SK-N-SH treated with all-trans-retinoic acid at 6 μM for 48 hours (cell line): ENCODE data around the gene TIMP1.

Experiments
- ATAC-seq: fragments of 200-7000 bp; cut with Tn5 transposase; 3 replicates; pipeline ENCODE4 v1.9.1; 2020; ENCODE audit warnings: mild to moderate bottlenecking, moderate library complexity
- ARNTL ChIP-seq: fragments of 450-650 bp; formaldehyde crosslinking; IDR thresholded peaks from 2 replicates; pipeline ENCODE4 v1.5.0; 2020; ENCODE audit warnings: low read depth, mild to moderate bottlenecking, moderate library complexity, borderline replicate concordance
- CREB5 ChIP-seq: fragments of 250-450 bp; sonication (Bioruptor Pico); IDR thresholded peaks from 2 replicates; pipeline ENCODE4 v1.5.1; 2020; ENCODE audit warnings: low read depth, mild to moderate bottlenecking, moderate library complexity
- CSDC2 ChIP-seq: fragments of 250-450 bp; sonication (Bioruptor Pico); IDR thresholded peaks from 2 replicates; pipeline ENCODE4 v1.5.0; 2020; ENCODE audit warnings: mild to moderate bottlenecking, moderate library complexity
- CSRNP3 ChIP-seq: fragments of 250-450 bp; sonication (Bioruptor Pico); IDR thresholded peaks from 2 replicates; pipeline ENCODE4 v1.5.1; 2021; ENCODE audit warnings: mild to moderate bottlenecking, moderate library complexity
- ESRRG ChIP-seq: fragments of 250-450 bp; sonication (Bioruptor Pico); IDR thresholded peaks from 2 replicates; pipeline ENCODE4 v1.6.1; 2021; ENCODE audit warnings: mild to moderate bottlenecking
- GLIS3 ChIP-seq: fragments of 250-450 bp; sonication (Bioruptor Pico); IDR thresholded peaks from 2 replicates; pipeline ENCODE4 v1.5.0; 2020; ENCODE audit warnings: mild to moderate bottlenecking, moderate library complexity
- ISL1 ChIP-seq: fragments of 250-450 bp; sonication (Bioruptor Pico); IDR thresholded peaks from 2 replicates; pipeline ENCODE4 v2.1.2; 2022; ENCODE audit warnings: mild to moderate bottlenecking, moderate library complexity
- OSR1 ChIP-seq: fragments of 250-450 bp; sonication (Bioruptor Pico); IDR thresholded peaks from 2 replicates; pipeline ENCODE4 v1.8.0; 2022; ENCODE audit warnings: moderate library complexity, mild to moderate bottlenecking, inconsistent platforms
- POU6F1 ChIP-seq: fragments of 250-450 bp; sonication (Bioruptor Pico); IDR thresholded peaks from 2 replicates; pipeline ENCODE4 v1.8.0; 2021; ENCODE audit warnings: low read depth, mild to moderate bottlenecking, moderate library complexity, borderline replicate concordance
- PPARA ChIP-seq: fragments of 250-450 bp; sonication (Bioruptor Pico); IDR thresholded peaks from 2 replicates; pipeline ENCODE4 v1.5.0; 2020; ENCODE audit warnings: mild to moderate bottlenecking, borderline replicate concordance
- RARB ChIP-seq: fragments of 250-450 bp; sonication (Bioruptor Pico); IDR thresholded peaks from 2 replicates; pipeline ENCODE4 v1.8.0; 2021; ENCODE audit warnings: mild to moderate bottlenecking, moderate library complexity
- SNAI2 ChIP-seq: fragments of 250-450 bp; sonication (Bioruptor Pico); IDR thresholded peaks from 2 replicates; pipeline ENCODE4 v1.5.0; 2020; ENCODE audit warnings: mild to moderate bottlenecking, moderate library complexity
- TCF4 ChIP-seq: fragments of 250-450 bp; sonication (Bioruptor Pico); IDR thresholded peaks from 2 replicates; pipeline ENCODE4 v1.8.0; 2021; ENCODE audit warnings: mild to moderate bottlenecking, moderate library complexity, borderline replicate concordance
- TOX ChIP-seq: fragments of 250-450 bp; sonication (Bioruptor Pico); IDR thresholded peaks from 2 replicates; pipeline ENCODE4 v1.8.0; 2021; ENCODE audit warnings: mild to moderate bottlenecking, moderate library complexity, borderline replicate concordance
- TSHZ2 ChIP-seq: fragments of 250-450 bp; sonication (Bioruptor Pico); IDR thresholded peaks from 2 replicates; pipeline ENCODE4 v1.5.0; 2020; ENCODE audit warnings: mild to moderate bottlenecking, moderate library complexity
- ZC3H10 ChIP-seq: fragments of 250-450 bp; sonication (Bioruptor Pico); IDR thresholded peaks from 2 replicates; pipeline ENCODE4 v1.5.1; 2021; ENCODE audit warnings: mild to moderate bottlenecking, moderate library complexity
- ZFP3 ChIP-seq: fragments of 250-450 bp; sonication (Bioruptor Pico); IDR thresholded peaks from 2 replicates; pipeline ENCODE4 v1.5.0; 2020; ENCODE audit warnings: mild to moderate bottlenecking, moderate library complexity
- ZFP30 ChIP-seq: fragments of 450-650 bp; formaldehyde crosslinking; IDR thresholded peaks from 2 replicates; pipeline ENCODE4 v1.5.0; 2022; ENCODE audit warnings: mild to moderate bottlenecking, moderate library complexity
- ZNF565 ChIP-seq: fragments of 450-650 bp; formaldehyde crosslinking; conservative IDR thresholded peaks from 2 replicates; pipeline ENCODE4 v1.5.0; 2020; ENCODE audit warnings: low read depth, mild to moderate bottlenecking, moderate library complexity
- ZNF70 ChIP-seq: fragments of 450-650 bp; formaldehyde crosslinking; IDR thresholded peaks from 2 replicates; pipeline ENCODE4 v1.5.0; 2020; ENCODE audit warnings: mild to moderate bottlenecking, moderate library complexity
- ZNF8 ChIP-seq: fragments of 450-650 bp; formaldehyde crosslinking; IDR thresholded peaks from 2 replicates; pipeline ENCODE4 v1.5.0; 2020; ENCODE audit warnings: mild to moderate bottlenecking, moderate library complexity

The TIMP1 gene

GRCh38 chrX:47571896-47572295 lies 10.3 kb upstream of the TIMP1 start:
- no peak for TF ChIP-seq TCF4
- no peak for TF ChIP-seq ZFP30 (CRISPR knock-in tag)
- TF ChIP-seq CSDC2, result no peak
- TF ChIP-seq POU6F1 (CRISPR knock-in tag), result no peak
- TF ChIP-seq SNAI2 (CRISPR knock-in tag), result no peak
- TF ChIP-seq CREB5 (CRISPR knock-in tag), result no peak
- ATAC-seq, result no peak

- ATAC-seq, result peak; percentile 5; the same call in 1 of the 3 replicates
- TF ChIP-seq PPARA (CRISPR knock-in tag) (no peak), ZFP30 (CRISPR knock-in tag) (no peak), ZFP3 (no peak), GLIS3 (CRISPR knock-in tag) (no peak), ISL1 (CRISPR knock-in tag) (no peak), ZNF565 (no peak), ARNTL (CRISPR knock-in tag) (no peak), RARB (CRISPR knock-in tag) (no peak), ZNF70 (no peak), POU6F1 (CRISPR knock-in tag) (no peak), TOX (CRISPR knock-in tag) (no peak), CREB5 (CRISPR knock-in tag) (no peak), TCF4 (no peak), ESRRG (CRISPR knock-in tag) (no peak), TSHZ2 (CRISPR knock-in tag) (no peak), ZNF8 (no peak), ZC3H10 (no peak)
Observed at GRCh38 chrX:47572773-47573340, 9.4 kb upstream of the TIMP1 start.

GRCh38 chrX:47573341-47574075 lies 8.7 kb upstream of the TIMP1 start:
- no peak for TF ChIP-seq ESRRG (CRISPR knock-in tag)
- TF ChIP-seq TOX (CRISPR knock-in tag), result no peak
- TF ChIP-seq ZNF70, result no peak
- no peak for TF ChIP-seq ZFP3
- TF ChIP-seq ZC3H10, result no peak
- no peak for TF ChIP-seq ZNF565
- TF ChIP-seq ZNF8, result no peak
- TF ChIP-seq CSRNP3 (CRISPR knock-in tag), result no peak
- no peak for TF ChIP-seq GLIS3 (CRISPR knock-in tag)
- TF ChIP-seq OSR1 (CRISPR knock-in tag), result no peak
- no peak for TF ChIP-seq ISL1 (CRISPR knock-in tag)
- peak; percentile 32 for ATAC-seq
